IPS-18c (cell line): ENCODE results near the gene TPRA1.

Experiments used
- H3K4me3 ChIP-seq: 2 replicates; pipeline ENCODE4 v1.7.0; 2013; ENCODE audit warnings: low read depth, mild to moderate bottlenecking, low read length, moderate library complexity; ENCODE audit not compliant: insufficient read depth
- H3K9me3 ChIP-seq: one replicate; pipeline ENCODE4 v1.6.1; 2013; ENCODE audit warnings: mild to moderate bottlenecking, low read length, moderate library complexity; ENCODE audit not compliant: control insufficient read depth, insufficient read depth

The TPRA1 gene

GRCh38 chr3:127549826-127550467 is 40.6 kb downstream of the TPRA1 start:
- Histone ChIP-seq H3K4me3 (no peak overlapping the region), H3K9me3 (no peaks in the 10 kb centered on the region)

DNA sequence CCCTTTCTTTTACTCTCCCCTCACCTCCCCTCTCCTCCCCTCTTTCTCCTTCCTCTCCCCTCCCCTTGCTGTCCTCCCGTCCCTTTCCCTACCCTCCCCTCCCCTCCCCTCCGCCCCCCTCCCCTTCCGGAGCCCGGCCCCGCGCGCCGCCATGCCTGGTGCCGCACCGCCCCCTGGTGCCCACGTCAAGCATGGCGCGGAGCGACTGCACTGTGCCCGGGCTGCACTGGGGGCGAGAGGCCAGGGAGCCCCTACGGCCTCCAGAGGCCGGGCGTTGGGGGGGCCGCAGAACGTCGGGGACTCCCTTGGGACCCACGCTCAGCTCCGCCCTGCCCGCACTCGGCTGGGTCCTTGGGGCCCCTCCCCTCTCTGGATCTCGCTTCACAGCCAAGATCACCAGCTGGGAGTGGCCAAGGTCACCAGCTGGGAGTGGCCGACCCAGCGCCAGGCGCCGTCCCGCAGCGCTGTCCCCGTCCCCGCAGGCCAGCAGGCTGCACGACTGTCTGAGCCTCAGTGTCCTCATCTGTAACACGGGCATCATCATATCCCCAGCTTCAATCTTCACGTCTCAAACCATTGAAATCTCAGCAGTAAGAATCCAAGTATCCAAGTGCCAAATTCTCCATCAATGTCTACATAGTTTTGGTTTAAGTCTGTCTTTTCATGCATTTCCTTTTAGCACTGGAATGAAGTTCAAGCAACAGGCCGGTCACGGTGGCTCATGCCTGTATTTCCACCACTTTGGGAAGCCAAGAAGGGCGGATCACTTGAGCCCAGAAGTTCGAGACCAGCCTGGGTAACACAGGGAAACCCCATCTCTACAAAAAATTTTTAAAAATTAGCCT is 42.5 kb downstream of the TPRA1 start:
- no peaks in the 10 kb centered on the region for H3K9me3 ChIP-seq
- H3K4me3 ChIP-seq = peak overlapping the region; percentile 58

GRCh38 chr3:127546970-127547733 is 43.4 kb downstream of the TPRA1 start:
- H3K4me3 ChIP-seq = peak overlapping the region; percentile 50
- no peaks in the 10 kb centered on the region for H3K9me3 ChIP-seq

- H3K4me3 ChIP-seq = no peak overlapping the region
These were observed 44.0 kb downstream of the TPRA1 start for GRCh38 chr3:127546554-127546953.

DNA sequence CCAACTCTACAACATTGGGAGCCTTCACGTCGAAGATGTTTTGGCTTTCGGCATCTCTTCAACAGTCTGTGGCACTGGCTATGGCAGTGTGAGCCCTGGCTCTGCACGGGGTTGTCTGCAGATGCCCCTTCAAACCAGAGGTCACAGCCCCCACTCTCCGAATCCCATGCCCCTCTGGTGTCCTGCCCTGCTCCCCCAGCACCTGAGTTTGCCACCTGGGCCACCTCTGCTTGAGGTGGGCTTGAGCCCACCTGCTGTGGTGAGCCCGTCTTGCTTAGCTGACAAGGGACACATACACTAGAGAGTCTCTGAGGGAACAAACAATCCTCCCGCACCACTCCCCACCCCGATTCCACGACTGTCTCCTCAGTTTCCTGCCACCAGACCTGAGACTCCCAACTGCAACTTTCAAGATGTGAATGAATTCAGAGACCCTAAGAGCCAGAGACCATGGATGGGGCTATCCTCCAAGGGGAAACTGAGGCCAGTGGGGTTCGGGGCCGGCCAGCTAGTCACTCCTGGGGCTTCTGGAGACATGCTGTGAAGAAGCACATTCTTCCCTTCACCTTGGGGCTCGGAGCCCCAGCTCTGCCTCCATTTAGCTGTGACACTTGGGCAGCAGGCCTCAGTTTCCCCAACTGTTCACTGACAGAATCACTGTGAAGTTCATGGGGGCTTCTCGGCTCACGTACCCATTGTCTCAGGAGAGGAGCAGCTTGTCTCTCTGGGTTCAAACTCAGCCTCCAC is 44.6 kb downstream of the TPRA1 start:
- H3K4me3 ChIP-seq = no peak overlapping the region
- H3K9me3 ChIP-seq = no peaks in the 10 kb centered on the region

More at GRCh38 chr3:127546554-127546953, 44.0 kb downstream of the TPRA1 start:
- no peaks in the 10 kb centered on the region for H3K9me3 ChIP-seq

DNA sequence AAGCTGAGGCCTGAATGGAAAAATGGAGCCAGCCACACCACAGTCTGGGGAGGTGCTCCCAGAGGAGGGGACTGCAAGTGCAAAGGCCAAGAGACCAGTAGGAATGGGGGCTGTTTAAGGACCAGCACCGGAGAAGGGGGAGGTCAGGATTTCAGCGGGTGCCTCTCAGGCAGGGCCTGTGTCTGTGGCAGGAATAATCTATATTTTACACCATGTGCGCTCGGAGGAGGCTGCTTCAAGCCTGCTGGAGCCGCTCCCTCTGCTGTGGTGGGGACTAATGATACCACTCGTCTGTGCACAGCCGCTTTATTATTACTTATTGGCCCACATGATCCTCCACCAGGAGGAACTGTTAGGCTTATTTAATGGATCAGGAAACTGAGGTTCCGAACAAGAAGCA is 45.3 kb downstream of the TPRA1 start:
- no peaks in the 10 kb centered on the region for H3K9me3 ChIP-seq
- H3K4me3 ChIP-seq = no peak overlapping the region

GRCh38 chr3:127544803-127545201 is 45.7 kb downstream of the TPRA1 start:
- no peaks in the 10 kb centered on the region for H3K9me3 ChIP-seq
- no peak overlapping the region for H3K4me3 ChIP-seq

DNA sequence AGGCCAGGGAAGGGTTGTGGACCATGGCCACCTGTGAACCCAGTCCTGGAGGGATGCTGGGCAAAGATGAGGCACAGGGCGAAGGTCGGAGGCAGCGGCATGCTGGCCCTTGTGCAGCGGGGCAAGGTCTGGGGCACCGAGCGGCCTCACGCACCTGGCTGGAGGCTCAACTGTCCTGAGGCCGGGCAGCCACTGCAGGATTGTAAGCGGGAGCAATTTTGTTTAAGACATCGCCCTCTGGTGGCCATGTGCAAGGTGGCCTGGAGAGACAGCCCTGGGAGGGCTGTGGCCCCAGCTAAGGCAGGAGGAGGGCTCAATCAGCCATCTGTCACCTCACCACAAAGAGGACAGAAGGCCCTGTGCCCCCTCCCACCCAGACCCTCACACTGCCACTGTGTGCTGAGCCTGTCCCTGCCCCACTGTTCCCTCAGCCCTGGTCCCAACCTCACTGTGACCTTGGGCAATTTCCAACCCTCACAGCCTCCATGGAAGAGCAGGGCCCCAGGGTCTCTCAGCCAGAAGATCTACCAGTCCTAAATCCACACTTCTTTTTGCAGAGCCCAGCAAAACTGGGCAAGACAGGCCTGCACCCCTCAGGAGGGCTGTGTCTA is 46.2 kb downstream of the TPRA1 start:
- Histone ChIP-seq H3K4me3 (no peak overlapping the region), H3K9me3 (no peaks in the 10 kb centered on the region)

- no peak overlapping the region for H3K4me3 ChIP-seq
- no peaks in the 10 kb centered on the region for H3K9me3 ChIP-seq
These were observed 47.1 kb downstream of the TPRA1 start for GRCh38 chr3:127543441-127543840.

GRCh38 chr3:127542441-127542952 is 48.0 kb downstream of the TPRA1 start:
- no peak overlapping the region for H3K4me3 ChIP-seq
- H3K9me3 ChIP-seq = no peaks in the 10 kb centered on the region

DNA sequence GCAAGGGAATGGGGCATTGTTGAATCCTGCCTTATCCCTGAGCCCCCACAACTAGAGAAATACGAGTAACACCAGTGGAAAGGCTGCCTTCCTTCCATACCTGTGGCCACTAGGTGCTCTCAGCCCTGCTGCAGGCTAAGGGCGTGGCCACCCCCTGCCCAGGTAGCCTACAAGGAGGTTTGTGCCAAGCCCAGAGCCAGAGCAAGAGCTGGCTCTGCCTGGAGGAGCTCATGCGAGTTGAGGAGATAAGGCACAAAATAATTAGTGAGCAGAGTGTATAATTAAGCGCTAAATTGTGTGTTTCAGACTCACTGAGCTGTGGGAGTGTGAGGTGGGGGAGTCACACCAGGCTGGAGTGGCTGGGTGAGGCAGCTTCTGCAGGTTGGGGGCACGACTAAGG is 49.2 kb downstream of the TPRA1 start:
- Histone ChIP-seq H3K9me3 (no peaks in the 10 kb centered on the region), H3K4me3 (no peak overlapping the region)

- no peak overlapping the region for H3K4me3 ChIP-seq
- H3K9me3 ChIP-seq = no peaks in the 10 kb centered on the region
These were observed 51.0 kb downstream of the TPRA1 start for GRCh38 chr3:127539366-127540060.

DNA sequence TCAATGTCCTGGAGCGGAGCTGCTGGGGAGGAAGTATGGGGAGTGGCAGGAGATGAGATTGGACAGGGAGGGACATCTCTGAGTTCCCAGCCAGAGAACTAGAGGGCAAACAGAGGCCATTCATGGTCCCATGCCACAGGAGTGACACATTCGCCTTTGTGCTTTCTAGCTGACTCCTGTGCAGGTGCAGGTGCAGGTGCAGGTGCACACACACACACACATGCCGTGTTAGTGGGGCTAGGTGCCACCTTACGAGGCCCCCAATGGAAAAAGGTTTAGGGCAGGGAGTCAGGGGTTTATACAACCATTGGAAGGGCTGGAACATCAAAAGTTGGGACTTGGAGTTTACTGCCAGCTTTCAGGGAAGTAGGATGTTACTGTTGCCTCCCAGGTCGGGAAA is 52.0 kb downstream of the TPRA1 start:
- H3K4me3 ChIP-seq = no peak overlapping the region
- no peaks in the 10 kb centered on the region for H3K9me3 ChIP-seq

- H3K4me3 ChIP-seq = no peak overlapping the region; the same call in 1 of the 2 replicates
- no peaks in the 10 kb centered on the region for H3K9me3 ChIP-seq
These were observed 53.4 kb downstream of the TPRA1 start for GRCh38 chr3:127536830-127537812.
